Omental fat pad (tissue), 4 donors: Measurements from ENCODE around the gene TIAM2. TPM values are rescaled to one million over a fixed set of nuclear protein-coding genes. Genes with fewer than 3 reads are reported as not detected.

Experiments
- ATAC-seq: fragments of 150-250 bp; one replicate; pipeline ENCODE4 v1.9.1; 2016; ENCODE audit warnings: mild to moderate bottlenecking, moderate library complexity; ENCODE audit not compliant: low FRiP score
- DNase-seq: peaks from one replicate; pipeline ENCODE4 v3.0.0-alpha.2; 2019; ENCODE audit warnings: low spot score
- total RNA-seq, 4 donors: library from RNA; depleted of rRNA; stranded (reverse); fragments of >200 nt; gene quantifications; one replicate each; pipeline ENCODE4 v1.1.0, GENCODE V29; 2016
- TF ChIP-seq, protein P1 (sequence below), 3 donors: fragments of 450-650 bp; IDR thresholded peaks; one replicate each; pipeline ENCODE4 v1.5.1; 2016 to 2017; ENCODE audit warnings: antibody characterized with exemption in 3 of 3, mild to moderate bottlenecking in 3 of 3, moderate library complexity in 2 of 3

TIAM2 gene
- total RNA-seq, 4 donors from 2014 or later, result 4.8 to 10.6 (median 6.4) TPM

DNA sequence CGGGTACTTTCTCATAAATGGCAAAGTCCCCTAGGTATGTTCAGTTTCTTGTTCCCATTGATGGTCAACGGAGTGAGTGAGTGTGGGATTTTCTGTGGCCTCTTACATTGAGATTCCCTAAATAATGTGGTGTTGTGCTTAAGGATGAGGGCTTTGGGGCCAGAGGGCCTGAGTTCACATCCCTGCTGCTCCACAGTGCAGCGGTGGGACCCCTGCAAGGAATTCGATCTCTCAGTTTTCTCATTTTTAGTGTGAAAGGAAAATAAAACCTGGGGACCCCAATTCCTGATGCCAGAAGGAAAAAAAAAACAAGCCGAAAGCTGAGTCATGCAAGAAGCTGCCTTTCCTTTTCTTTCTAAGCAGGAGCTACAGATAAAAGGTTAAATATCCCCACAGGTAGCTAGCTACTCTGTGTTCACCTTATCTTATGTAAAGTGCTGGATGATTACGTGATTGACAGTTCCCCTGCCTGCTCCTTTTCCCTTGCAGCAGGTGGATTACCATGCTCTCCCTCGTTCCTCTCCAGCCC, 148.5 kb downstream of the TIAM2 start:
- ATAC-seq, result no peak
- TF ChIP-seq, protein P1, sequence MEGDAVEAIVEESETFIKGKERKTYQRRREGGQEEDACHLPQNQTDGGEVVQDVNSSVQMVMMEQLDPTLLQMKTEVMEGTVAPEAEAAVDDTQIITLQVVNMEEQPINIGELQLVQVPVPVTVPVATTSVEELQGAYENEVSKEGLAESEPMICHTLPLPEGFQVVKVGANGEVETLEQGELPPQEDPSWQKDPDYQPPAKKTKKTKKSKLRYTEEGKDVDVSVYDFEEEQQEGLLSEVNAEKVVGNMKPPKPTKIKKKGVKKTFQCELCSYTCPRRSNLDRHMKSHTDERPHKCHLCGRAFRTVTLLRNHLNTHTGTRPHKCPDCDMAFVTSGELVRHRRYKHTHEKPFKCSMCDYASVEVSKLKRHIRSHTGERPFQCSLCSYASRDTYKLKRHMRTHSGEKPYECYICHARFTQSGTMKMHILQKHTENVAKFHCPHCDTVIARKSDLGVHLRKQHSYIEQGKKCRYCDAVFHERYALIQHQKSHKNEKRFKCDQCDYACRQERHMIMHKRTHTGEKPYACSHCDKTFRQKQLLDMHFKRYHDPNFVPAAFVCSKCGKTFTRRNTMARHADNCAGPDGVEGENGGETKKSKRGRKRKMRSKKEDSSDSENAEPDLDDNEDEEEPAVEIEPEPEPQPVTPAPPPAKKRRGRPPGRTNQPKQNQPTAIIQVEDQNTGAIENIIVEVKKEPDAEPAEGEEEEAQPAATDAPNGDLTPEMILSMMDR (IDR thresholded peaks at IDR 0.05), result no peak
- no peak for DNase-seq

DNA sequence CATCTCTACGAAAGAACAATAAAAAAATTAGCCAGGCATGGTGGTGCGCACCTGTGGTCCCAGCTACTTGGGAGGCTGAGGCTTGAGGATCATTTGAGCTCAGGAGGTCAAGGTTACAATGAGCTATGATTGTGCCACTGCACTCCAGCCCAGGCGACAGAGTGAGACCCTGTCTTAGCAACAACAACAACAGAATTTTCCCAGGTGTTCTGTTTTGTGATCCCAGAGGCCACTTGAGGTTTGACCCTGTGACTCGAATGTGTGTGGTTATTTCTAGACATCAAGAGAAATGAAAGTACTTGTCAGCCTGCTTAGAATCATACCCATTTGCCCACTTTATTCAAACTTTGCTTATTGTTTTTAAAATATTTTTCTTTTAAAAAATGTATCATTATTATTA, 151.1 kb downstream of the TIAM2 start:
- TF ChIP-seq, protein P1 (IDR thresholded peaks at IDR 0.05), result no peak
- no peak for ATAC-seq

DNA sequence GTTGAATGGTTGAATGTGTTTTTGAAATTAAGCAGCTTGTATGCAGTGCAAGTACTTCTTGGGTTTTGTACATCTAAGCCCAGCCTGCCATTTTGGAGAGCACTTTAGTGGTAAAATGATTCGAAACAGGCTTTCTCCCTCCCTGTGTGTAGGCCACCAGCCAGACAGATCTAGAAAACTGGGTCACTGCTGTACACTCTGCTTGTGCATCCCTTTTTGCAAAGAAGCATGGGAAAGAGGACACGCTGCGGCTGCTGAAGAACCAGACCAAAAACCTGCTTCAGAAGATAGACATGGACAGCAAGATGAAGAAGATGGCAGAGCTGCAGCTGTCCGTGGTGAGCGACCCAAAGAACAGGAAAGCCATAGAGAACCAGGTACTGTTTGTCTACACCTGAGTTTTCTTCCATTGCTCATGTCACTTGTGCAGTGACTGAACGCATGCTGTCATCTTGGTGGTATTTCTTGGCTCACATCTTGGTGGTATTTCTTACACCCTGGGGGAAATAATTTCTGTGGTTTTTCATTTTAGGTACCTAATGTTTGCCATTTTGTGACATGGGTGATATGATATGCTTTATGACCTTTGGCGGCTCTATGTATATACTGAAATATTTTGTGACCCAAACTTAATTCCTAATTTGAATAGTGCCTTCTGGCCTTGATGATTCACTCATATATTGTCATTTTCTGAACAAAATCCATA, 153.0 kb downstream of the TIAM2 start:
- TF ChIP-seq, protein P1 (IDR thresholded peaks at IDR 0.05), result no peak
- DNase-seq (no peak), ATAC-seq (no peak)

More for the DNA sequence above, 151.1 kb downstream of the TIAM2 start:
- DNase-seq, result no peak

DNA sequence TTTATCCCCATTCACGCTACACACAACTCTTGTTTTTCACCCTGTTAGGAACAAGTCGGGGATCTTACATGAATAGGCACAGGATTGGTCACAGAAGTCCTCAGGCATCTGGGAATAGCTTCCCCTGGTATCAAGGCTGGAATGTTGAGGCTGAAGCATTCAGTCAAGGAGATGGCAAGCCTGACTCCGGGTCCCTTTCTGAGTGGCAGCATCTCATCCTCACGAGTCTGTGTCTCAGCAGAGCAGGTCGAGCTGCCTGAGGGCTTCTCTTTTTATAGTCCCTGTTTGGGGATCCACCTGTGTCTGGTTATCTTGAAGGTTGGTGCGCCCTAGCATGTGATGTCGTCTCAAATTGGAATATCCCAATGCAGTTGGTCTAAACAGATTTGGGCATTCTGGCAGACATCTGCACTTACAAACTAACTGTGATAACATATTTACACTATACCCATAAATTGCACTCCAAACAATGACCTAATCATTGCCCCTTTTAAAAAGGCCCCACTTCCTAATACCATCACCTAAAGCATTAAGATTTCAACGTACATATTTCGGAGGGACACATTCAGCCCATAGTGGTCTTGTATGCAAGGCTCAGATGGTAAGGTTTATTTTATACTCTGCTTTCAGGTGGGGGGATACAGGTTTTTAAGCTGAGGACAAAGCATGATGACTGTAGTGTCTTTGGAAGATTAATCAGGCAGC, 156.0 kb downstream of the TIAM2 start:
- no peak for ATAC-seq
- TF ChIP-seq, protein P1 (IDR thresholded peaks at IDR 0.05), result no peak

DNA sequence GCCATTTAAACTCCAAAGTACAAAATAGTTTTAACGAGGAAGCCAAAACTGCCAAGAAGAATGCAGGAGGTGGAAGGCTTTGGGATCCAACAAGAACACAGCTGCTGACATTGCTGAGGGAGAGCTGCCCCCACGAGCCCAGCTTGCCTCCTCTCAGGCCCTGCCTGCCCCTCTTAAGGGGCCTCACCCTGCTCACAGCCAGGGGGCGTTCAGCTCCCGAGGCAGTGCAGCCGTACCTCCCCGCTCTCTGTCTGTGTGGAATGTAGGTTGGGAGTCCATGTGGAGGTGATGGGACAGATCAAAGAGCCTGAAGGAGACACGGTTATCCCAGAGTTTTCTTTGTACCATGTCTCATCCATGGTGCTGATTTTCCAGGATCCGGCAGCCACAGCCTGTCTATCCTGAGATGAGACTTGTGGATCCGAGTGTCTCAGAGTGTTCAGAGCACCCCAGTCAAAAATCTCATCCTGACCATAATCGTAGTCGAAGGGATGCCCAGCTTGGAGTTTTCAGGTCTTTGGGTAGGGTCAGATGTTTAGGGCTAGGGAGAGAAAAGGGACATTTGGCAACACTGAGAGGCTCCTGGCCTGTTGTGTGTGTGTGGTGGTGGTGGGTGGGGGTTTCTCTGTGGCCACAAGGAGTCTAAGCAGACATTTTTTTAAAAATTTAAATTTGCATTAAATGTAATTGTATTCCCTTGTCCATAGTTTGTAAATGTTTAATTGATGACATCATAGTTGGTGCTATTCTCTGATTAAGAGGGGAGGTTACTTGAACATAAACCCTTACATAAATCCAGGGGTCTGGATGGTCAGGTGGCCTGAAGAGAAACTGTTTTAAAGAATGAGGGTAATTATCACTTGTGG, 157.3 kb downstream of the TIAM2 start:
- DNase-seq, result no peak
- no peak for ATAC-seq
- TF ChIP-seq, protein P1 (IDR thresholded peaks at IDR 0.05), result no peak

More for the DNA sequence above, 156.0 kb downstream of the TIAM2 start:
- no peak for DNase-seq

DNA sequence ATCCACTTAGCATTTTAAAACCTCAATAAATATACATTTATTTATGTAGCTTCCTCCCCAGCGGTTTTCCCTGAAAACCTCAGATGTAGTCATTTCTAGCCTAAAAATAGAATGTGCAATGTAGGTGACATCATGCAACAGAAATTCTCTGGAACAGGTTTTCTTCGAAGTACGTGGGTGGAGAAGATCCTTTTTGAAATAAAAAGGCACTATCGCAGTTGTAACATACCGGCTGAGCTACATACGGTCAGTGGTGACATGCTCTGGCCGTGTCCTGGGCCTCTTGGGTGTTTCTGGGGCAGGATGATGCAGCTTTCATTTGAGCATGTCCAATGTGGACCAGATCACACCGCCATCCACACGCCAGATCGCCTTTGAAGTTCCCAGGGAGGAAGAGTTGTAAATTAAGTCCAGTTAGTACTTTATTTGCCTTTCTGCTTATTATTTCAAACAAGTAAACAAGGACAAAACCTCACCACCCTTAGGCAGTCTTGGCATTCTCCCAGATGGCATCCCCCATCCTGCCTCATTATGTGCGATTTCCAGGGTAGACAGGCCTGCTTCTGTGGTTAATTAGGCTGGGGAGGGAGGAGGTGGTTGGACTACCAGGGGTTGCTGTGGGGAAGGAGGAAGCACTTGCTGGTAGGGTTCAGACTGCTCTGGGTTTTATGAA, 159.2 kb downstream of the TIAM2 start:
- TF ChIP-seq, protein P1 (IDR thresholded peaks at IDR 0.05), result no peak
- DNase-seq (no peak), ATAC-seq (peak; percentile 70)
